Endometrial microvascular endothelial cells (primary cell): ENCODE measurements around the gene TLR2. TPM values are rescaled to one million over a fixed set of nuclear protein-coding genes. Genes with fewer than 3 reads are reported as not detected.
"Not testable (repeated sequence)": the region's sequence is repeated elsewhere in the genome, so short reads cannot be mapped to it uniquely, and the experiment has no call there.

Experiments
- in situ Hi-C: cut with HindIII; loops from 2 replicates; pipeline ENCODE4 v1.10.0; 2017; ENCODE audit warnings: low sequenced_read_pairs, low pct_unique_long_range_greater_than_20kb; ENCODE audit errors: inconsistent ontology term
- total RNA-seq: library from RNA; depleted of rRNA; stranded (reverse); fragments of >200 nt; gene quantifications from one replicate; pipeline ENCODE4 v1.2.3, GENCODE V29; 2015; ENCODE audit errors: inconsistent ontology term

TLR2 gene
- total RNA-seq, 1 donor from 2014 or later = under 0.01 TPM

- in situ Hi-C loops = no loop called here
Observed at GRCh38 chr4:153655002-153655541, 29.0 kb upstream of the TLR2 start.

GRCh38 chr4:153655928-153656327, 28.2 kb upstream of the TLR2 start:
- in situ Hi-C loops = no loop called here

GRCh38 chr4:153661215-153661822, 22.8 kb upstream of the TLR2 start:
- in situ Hi-C loops = no loop called here

- in situ Hi-C loops = no loop called here
Observed at GRCh38 chr4:153661908-153662307, 22.2 kb upstream of the TLR2 start.

- in situ Hi-C loops = no loop called here
Observed at GRCh38 chr4:153663667-153664066, 20.4 kb upstream of the TLR2 start.

- in situ Hi-C loops = not testable (repeated sequence)
Observed at GRCh38 chr4:153666505-153666904, 17.6 kb upstream of the TLR2 start.

GRCh38 chr4:153668647-153669046, 15.4 kb upstream of the TLR2 start:
- in situ Hi-C loops = no loop called here

GRCh38 chr4:153669838-153670237, 14.2 kb upstream of the TLR2 start:
- in situ Hi-C loops = no loop called here

- in situ Hi-C loops = no loop called here
Observed at GRCh38 chr4:153676486-153676885, 7.6 kb upstream of the TLR2 start.

- in situ Hi-C loops = no loop called here
Observed at GRCh38 chr4:153676984-153677383, 7.1 kb upstream of the TLR2 start.

- in situ Hi-C loops = no loop called here
Observed at GRCh38 chr4:153679486-153679885, 4.6 kb upstream of the TLR2 start.

- in situ Hi-C loops = no loop called here
Observed at GRCh38 chr4:153683763-153684181, 308 bp upstream of the TLR2 start.

- in situ Hi-C loops = no loop called here
Observed at GRCh38 chr4:153684971-153685371, 891 bp downstream of the TLR2 start.

GRCh38 chr4:153704522-153704921, 20.4 kb downstream of the TLR2 start:
- in situ Hi-C loops = no loop called here

- in situ Hi-C loops = no loop called here
Observed at GRCh38 chr4:153705743-153706468, 21.8 kb downstream of the TLR2 start.

GRCh38 chr4:153706519-153706918, 22.4 kb downstream of the TLR2 start:
- in situ Hi-C loops = no loop called here

- in situ Hi-C loops = no loop called here
Observed at GRCh38 chr4:153710681-153711080, 26.6 kb downstream of the TLR2 start.

- in situ Hi-C loops = no loop called here
Observed at GRCh38 chr4:153713866-153714646, 30.0 kb downstream of the TLR2 start.

- in situ Hi-C loops = no loop called here
Observed at GRCh38 chr4:153722036-153722435, 38.0 kb downstream of the TLR2 start.

- in situ Hi-C loops = no loop called here
Observed at GRCh38 chr4:153724606-153725005, 40.5 kb downstream of the TLR2 start.
